ENCODE results near the gene MLXIP. TPM values are rescaled to one million over a fixed set of nuclear protein-coding genes. Genes with fewer than 3 reads are reported as not detected.

MLXIP gene
- total and polyA plus RNA-seq, 12 donors = 13.7 to 98.1 (median 40.1) TPM

- Histone ChIP-seq H3K27ac (no peak overlapping the region), H3K4me3 (no peak overlapping the region), H3K36me3 (replicated peaks in 1 of 2) (no peaks in the 10 kb centered on the region), H3K4me1 (replicated peaks in 1 of 2) (no peaks in the 10 kb centered on the region), H3K27me3 (no peaks in the 10 kb centered on the region), H3K9me3 (replicated peaks in 1 of 3) (no peaks in the 10 kb centered on the region)
- no peak for TF ChIP-seq POLR2A (IDR thresholded peaks at IDR 0.05)
- no peak for TF ChIP-seq CTCF (IDR thresholded peaks at IDR 0.05)
- WGBS, 4 donors = 82 to 88% (median 85%) methylated on average over 10 of the region's 10 CpGs
- intact Hi-C loops (cut with DNase I) = no loop called here
- DNase-seq = no peak
Observed at GRCh38 chr12:122155705-122156104, 77.1 kb downstream of the MLXIP start.

GRCh38 chr12:122158700-122159285 is 80.2 kb downstream of the MLXIP start:
- Histone ChIP-seq H3K36me3 (replicated peaks in 1 of 2) (no peaks in the 10 kb centered on the region), H3K4me3 (no peak overlapping the region), H3K9me3 (replicated peaks in 1 of 3) (no peaks in the 10 kb centered on the region), H3K27me3 (no peaks in the 10 kb centered on the region), H3K4me1 (replicated peaks in 1 of 2) (no peaks in the 10 kb centered on the region), H3K27ac (no peak overlapping the region)
- no peak for TF ChIP-seq CTCF (IDR thresholded peaks at IDR 0.05)
- no peak for TF ChIP-seq POLR2A (IDR thresholded peaks at IDR 0.05)
- no peak for DNase-seq
- intact Hi-C loops (cut with DNase I) = no loop called here
- 85 to 92% (median 89%) methylated on average over 7 of the region's 7 CpGs for WGBS, 4 donors

GRCh38 chr12:122159882-122160281 is 81.3 kb downstream of the MLXIP start:
- Histone ChIP-seq H3K4me1 (replicated peaks in 1 of 2) (no peaks in the 10 kb centered on the region), H3K9me3 (replicated peaks in 1 of 3) (no peaks in the 10 kb centered on the region), H3K27me3 (no peaks in the 10 kb centered on the region), H3K36me3 (replicated peaks in 1 of 2) (no peaks in the 10 kb centered on the region), H3K27ac (no peak overlapping the region), H3K4me3 (no peak overlapping the region)
- no peak for TF ChIP-seq CTCF (IDR thresholded peaks at IDR 0.05)
- TF ChIP-seq POLR2A (IDR thresholded peaks at IDR 0.05) = no peak
- intact Hi-C loops (cut with DNase I) = no loop called here
- whole genome bisulfite sequencing, 4 donors = 60 to 79% (median 72%) methylated on average over 4 of the region's 4 CpGs
- no peak for DNase-seq

- Histone ChIP-seq H3K27me3 (no peaks in the 10 kb centered on the region), H3K27ac (no peak overlapping the region), H3K4me1 (replicated peaks in 1 of 2) (no peaks in the 10 kb centered on the region), H3K36me3 (replicated peaks in 1 of 2) (no peaks in the 10 kb centered on the region), H3K9me3 (replicated peaks in 1 of 3) (no peaks in the 10 kb centered on the region), H3K4me3 (no peak overlapping the region)
- intact Hi-C loops (cut with DNase I) = no loop called here
- TF ChIP-seq CTCF (IDR thresholded peaks at IDR 0.05) (no peak), POLR2A (IDR thresholded peaks at IDR 0.05) (no peak)
- DNase-seq = no peak
- WGBS, 4 donors = 83 to 88% (median 88%) methylated on average over 11 of the region's 11 CpGs
Observed at GRCh38 chr12:122160761-122161160, 82.2 kb downstream of the MLXIP start.
